NCI-H446 treated with DMSO at 0.1 percent for 48 hours (cell line): ENCODE measurements around the gene DRAXIN.
A peak's percentile ranks its signal among the peaks of the same experiment; 100 is the strongest.

Experiments used
- DNase-seq: peaks from one replicate; lab custom pipeline; 2025; lab: John Stamatoyannopoulos, UW

DRAXIN gene

DNA sequence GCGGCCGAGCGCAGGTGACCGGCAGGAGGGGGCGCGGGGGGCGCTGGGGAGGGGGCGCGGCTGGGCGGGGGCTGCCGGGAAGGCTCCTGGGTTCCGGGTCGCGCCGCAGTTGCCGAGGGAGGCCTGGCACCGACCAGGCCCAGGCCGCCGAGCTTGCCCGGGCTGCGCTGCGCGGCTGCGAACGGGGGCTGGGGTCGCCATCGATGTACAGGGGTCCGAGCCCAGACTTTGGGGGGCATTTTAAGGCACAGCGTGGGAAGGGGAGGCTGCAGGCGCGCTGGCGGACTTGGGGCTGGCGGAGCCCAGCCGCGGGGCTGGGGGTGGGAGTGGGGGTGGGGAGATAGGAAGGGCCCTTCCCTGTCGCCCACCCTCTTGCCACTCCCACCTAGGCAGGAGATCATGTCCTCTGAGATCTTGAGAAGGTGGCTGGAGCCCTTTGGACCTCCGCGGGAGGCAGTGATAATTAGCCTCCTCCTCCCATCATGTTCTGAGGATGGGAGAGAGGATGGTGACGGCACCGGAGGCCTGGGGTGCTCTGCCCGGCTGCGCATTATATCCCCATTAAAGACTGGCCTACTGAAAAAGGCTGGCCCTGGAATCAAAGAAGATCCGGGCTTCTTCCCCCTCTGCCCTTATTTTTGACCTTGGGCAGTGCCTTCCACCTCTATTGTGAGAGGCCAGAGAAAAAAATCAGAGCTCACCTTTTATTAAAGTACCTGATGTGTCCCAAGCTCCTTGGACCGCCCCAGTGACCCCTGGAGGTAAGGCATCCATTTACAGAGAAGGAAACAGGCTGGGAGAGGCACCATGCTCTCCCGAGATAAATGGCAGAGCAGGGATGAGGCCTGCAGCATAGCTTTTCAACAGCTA, 36.3 kb upstream of the DRAXIN start:
- no peak for DNase-seq

DNA sequence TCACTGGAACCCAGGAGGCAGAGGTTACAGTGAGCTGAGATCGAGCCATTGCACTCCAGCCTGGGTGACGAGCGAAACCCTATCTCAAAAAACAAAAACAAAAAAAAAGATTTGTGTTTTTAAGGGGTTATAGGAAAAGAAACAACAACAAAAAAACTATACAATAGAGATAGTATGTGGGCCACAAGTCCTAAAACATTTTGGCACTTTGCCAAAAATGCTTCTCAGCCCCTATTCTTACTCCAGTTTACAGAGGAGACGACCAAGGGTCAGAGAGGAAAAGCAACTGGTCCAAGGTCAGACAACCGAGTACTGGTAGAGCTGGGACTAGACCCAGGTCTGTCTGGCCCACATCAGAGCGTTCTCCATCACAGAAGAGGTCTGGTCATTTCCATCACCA, 33.9 kb upstream of the DRAXIN start:
- DNase-seq: no peak

DNA sequence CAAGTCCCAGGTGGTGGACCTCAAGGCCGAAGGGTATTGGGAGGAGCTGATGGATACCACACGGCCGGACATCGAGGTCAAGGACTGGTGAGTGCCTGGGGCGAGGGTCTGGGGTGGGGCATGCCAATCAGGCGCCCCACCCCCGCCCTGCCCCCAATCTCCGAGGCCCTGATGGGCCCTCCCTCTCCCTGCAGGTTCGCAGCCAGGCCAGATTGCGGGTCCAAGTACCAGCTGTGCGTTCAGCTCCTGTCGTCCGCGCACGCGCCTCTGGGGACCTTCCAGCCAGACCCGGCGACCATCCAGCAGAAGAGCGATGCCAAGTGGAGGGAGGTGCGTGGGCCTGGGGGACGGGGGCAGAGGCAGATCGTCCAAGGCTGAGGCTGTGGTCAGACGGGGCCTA, 33.0 kb upstream of the DRAXIN start:
- no peak for DNase-seq

DNA sequence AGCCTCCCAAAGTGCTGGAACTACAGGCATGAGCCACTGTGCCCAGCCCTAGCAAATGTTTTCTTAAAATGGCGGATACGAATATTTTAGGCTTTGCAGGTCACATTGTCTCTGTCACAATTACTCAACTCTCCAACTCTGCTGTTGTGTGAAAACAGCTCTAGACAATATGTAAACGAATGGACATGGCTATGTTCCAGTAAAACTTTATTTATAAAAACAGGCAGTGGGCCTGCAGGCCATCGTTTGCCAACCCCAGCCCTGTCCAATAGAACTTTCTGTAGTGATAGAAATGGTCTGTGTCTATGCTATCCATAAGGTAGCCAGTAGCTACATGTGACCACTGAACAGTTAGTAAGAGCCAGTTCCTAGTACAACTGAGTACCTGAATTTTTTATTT, 31.8 kb upstream of the DRAXIN start:
- no peak for DNase-seq

DNA sequence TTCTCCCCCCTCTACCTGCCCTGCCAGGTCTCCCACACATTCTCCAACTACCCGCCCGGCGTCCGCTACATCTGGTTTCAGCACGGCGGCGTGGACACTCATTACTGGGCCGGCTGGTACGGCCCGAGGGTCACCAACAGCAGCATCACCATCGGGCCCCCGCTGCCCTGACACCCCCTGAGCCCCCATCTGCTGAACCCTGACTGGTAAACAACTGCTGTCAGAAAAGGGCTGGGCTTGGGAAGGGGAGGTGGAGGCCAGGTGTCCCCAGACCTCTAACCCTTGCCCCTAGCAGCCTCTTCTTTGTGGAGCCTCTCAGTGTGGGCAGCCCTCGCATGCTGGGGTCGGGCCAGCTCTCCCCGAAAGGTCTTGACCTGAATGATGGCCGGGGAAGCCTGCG, 30.4 kb upstream of the DRAXIN start:
- no peak for DNase-seq

DNA sequence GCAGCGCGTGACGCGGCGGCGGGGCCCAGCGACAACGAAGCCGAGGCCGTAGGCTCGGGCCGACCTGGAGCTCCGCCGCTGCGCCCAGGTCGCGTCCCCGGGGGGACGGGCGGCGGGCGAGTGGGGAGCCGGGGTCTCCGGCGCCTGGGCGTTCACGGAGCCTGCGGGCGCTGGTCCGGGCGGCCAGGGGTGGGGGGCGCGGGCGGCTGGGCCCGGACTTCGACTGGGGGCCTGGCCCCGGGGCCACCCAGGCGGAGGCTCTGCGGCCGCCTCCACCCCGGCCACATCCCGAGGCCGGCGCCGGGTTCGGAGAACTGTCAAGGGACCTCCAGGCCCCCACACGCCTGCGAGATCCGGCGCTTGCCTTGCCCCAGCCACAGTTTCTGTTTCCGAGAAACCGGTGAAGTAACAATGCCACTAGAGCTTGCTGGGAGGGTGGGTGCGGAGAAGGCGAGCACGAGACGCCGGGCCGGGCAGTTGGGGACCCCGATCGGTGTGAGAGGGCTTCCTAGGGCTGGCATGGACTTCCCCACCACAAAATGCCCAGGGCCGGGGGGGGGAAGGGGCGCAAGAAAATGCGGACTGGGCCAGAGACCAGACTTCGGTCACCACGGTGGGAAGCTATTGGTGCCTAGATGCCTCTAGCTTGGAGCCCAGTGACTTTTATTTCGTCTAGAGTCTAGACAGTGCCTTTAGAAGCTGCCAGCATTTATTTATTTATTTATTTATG, 27.0 kb upstream of the DRAXIN start:
- DNase-seq: no peak

DNA sequence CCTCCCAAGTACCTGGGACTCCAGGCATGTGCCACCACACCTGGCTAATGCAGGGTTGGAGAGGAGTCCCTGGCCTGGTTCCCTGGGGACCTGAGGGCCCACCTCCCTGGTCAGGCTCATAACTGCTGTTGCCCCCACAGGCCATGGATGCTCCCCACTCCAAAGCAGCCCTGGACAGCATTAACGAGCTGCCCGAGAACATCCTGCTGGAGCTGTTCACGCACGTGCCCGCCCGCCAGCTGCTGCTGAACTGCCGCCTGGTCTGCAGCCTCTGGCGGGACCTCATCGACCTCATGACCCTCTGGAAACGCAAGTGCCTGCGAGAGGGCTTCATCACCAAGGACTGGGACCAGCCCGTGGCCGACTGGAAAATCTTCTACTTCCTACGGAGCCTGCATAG, 23.0 kb upstream of the DRAXIN start:
- DNase-seq: no peak

DNA sequence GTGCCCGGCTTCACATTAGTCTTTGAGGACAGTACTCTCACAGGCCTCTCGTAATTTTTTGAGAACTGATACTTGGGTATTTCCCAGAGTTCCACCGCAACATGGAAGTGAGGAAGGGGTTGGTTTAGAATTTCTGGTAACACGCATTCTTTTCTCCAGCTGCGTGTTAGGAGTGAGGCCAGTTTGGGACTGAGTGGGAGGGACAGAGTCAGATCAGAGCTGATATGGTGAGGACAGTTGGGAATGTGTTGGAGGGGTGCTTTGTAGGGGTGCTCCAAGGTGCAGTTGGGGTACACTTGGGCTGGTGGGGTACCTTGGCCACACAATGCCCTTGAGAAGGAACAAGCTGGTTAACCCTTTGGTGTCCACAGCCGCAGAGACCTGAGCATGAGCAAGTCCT, 20.8 kb upstream of the DRAXIN start:
- DNase-seq: no peak

DNA sequence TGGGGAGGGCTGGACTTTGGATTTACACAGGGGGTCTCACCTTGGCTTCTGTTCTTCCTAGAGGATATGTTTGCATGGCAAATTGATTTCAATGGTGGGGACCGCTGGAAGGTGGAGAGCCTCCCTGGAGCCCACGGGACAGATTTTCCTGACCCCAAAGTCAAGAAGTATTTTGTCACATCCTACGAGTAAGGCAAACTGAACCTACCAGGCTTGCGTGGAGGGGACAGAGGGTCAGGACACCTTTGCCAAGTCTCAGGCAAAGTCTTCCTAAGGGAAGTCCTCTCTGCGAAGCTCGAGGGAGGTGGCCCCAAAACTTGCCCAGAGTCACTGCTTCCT, 20.3 kb upstream of the DRAXIN start:
- DNase-seq: no peak

DNA sequence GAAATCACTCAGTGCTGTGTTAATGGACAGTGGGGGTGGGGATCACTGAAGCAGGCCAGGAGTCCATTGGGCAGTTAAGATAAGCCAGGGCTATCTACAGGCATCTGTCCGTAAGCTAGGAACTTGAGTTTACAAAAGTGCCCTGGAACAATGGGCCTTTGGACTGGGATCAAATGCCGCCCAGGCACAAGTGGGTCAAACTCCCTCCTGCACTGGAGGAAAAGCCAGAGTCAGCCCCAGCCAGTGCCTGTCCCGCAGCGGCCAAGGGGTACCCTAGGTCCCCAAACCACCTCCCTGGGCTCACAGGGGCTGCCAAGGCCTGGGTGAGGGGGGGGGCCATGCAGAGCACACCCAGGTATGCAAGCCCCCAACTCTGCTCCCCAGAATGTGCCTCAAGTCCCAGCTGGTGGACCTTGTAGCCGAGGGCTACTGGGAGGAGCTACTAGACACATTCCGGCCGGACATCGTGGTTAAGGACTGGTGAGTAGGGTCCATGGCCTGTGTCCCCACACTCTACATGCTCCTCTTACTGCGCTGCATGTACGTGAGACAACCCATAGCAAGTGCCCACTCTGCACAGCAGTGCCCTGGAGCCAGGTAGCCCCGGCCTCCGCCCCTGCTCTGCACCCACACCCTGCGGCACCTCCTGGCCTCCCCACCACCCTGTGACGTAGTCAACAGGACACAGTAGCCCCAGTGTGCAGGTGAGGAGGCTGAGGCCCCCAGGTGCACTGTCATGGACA, 19.8 kb upstream of the DRAXIN start:
- DNase-seq: no peak

DNA sequence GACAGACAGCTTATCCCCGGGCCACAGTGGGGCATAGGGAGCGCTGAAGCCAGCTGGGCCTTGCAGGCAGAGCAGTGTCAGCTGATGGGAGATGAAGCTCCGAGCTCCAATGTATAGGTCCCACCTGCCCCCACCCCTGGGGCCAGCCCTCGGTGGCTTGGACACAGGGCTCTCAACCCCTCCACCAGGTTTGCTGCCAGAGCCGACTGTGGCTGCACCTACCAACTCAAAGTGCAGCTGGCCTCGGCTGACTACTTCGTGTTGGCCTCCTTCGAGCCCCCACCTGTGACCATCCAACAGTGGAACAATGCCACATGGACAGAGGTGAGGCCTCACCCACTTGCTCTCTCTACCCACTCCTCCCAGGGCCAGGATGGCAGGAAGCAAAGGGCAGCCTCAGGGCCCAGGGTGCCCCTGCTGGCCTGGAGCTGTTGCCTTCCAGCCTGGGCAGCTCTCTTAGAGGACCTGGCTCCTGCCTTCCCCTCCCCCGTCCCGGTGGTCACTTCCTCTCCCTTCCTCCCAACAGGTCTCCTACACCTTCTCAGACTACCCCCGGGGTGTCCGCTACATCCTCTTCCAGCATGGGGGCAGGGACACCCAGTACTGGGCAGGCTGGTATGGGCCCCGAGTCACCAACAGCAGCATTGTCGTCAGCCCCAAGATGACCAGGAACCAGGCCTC, 18.3 kb upstream of the DRAXIN start:
- no peak for DNase-seq

DNA sequence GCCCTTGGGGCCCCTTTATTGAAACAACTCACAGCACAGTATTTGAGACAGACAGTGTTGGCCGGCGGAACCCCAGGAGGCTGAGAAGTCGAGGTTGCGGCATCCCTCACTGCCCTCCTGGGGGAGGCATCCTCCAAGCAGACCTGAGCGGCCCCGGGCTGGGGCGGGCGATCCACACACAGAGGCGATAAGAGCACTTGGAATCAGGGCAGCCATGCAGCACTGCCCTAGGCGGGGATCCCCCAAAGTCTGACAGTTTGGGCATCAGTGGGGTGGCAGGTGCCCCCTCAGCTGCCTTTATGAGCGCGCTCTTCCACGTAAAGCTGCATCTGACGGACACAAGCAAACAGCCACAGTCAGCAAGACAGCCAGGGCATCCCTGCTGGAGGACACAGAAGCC, 17.0 kb upstream of the DRAXIN start:
- DNase-seq: no peak

DNA sequence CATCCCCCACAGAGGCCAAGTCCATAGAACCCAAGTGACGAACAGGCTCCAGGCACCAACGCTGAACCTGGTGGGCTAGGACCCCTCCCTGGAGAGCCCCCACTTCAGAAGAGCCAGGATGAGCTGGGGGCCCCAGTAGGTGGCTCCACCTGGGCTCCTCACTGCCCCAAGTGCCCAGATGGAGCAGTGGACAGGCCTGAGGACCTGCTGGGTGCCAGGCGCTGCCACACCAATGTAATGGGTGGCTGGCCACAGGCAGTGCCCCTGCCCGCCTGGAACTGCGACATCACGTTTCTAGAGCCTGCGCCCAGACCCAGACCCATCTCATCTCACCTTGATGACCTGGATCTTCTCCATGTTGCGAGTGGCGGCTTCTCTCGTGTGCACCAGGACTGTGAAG, 16.2 kb upstream of the DRAXIN start:
- DNase-seq: no peak

DNA sequence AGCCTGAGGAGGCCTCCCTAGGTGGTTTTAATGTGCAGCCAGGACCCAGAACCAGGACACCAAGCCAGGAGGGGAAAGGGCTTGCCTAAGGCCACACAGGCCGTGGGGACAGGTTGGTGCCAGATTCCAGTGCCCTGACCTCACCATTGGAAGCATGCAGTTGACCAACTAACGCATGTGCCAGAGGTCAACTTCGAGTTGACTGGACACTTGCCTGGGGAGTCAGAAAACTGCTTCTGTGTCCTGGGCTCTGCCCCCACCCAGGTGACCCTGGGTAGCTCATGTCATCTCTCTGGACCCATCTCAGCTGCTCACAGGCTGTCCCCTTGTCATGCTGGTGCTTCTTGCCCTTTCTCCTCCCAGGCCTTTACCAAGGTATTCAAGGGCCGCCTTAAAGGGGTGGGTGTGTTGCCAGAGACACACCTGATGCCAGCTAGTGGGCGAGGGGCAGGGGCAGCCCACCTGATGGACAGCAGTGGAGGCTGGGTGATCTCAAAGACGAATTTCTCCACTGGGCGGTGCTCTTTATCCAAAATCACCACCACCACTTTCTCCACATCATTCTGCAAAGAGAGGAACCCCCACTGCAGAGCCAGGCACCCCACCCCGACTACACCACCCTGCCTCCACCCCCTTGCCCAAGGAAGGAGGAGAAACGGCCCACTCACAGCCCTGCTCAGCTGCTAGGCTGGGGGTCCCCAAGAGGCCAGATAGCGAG, 15.0 kb upstream of the DRAXIN start:
- DNase-seq: no peak

DNA sequence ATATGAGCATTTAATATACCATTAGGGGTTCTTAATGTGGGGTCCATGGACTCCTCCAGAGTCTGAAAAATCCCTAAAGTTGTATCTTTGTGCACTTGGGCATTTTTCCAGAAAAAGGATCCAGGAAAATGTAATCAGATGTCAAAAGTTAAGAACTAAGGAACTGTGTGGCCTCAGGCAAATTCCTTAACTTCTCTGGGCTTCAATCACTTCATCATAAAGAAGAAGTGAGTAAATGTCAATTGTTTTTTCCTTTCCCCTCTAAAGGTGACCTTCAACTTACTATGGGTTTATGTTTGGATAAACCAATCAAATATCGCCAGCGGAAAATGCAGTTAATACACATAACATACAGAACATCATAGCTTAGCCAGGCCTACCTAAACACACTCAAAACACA, 13.1 kb upstream of the DRAXIN start:
- DNase-seq: no peak

DNA sequence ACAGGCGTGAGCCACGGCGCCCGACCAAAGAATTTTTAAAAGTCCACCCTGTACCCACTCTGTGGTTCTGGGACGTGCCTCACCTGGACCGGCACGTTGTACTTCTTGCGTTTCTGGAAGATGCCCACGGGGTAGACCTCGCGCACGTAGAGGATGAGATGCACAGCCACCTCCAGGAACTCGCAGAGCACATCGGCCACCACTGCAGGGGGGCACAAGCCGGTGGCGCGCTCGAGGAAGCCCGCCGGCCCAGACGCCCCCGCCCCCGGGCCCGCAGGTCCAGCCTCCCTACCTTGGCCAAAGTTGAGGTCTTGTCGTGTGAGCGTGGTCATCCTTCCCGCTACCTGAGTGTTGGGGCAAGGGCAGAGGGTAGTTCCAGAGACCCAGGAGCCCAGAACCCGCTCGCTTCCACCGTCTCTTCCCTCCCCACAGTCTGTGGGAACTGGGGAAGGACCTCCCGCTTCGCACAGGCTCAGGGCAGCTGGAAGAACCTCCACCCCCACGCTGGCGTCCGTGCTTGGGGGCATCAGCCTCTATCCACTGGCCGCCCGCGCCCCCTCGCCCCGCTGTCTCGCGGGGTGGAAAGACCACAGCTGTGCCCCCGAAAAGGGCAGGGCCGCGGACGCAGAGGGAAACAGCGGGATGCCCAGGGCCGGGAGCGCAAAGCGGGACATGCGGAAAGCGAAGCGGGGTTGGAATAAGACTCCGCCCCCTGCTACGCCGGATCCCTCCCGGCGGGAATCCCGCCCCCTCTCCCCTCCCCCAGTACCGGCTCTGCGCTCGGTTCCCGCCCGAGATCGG, 11.0 kb upstream of the DRAXIN start:
- DNase-seq: no peak

DNA sequence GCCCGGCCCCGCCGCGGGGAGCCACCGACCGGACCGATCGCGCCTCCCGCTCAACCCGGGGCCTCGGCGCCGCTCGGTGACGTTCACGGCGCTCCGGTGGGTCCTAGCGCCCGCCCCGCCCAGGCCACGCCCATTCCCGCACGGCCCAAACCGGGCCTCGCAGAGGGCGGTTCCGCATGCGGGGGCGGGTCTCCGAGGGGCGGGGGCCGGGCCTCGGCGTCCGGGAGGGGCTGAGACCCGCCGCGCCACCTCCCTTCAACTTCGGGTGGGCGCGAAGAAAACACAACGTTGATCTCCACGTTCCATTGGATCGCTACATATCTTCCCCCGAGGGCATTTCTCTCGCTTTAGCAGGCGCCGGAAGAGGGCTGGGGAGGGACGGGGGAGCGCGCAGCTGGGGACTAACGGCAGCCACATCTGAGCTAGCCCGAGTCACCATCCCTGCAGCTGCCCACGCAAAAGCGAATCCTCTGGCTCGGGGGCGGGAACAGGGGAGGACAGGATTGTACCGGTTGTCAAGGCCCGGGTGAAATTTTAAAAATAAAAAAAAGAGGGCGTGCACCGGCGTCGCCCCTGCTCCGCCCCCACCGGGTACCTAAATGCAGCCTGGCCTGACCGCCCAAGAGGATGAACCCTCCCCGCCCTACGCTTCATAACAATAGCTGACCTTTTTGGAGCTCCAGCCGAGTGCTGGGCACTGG, 10.3 kb upstream of the DRAXIN start, which contains the start of gene MAD2L2:
Gene MAD2L2, minus strand, starts transcription at position 78 of the 701 bp plus-strand sequence. CDS start 547 bp downstream, outside the sequence.
- DNase-seq: peak; percentile 31

DNA sequence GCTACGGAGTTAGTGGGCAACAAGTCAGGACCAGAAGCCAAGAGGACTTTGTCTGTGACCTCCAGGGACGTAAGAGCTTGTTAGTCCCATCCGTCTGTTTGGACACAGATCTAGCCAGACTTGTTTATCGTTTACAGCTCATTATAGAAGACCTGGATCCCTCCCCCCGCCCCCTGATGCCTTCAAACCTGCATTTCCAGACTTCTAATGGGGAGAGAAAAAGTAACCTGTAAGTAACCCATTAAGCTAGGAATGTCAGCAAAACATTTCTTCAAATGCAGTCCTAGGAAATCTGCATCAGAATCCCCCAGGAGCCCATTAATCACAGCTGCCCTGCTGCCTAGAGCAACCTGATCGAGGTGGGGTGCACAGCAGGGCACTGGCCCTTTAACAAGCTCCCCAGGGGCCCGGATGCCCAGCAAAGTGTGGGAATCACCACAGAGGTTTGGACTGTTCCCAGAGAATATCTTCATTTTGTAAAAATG, 9.2 kb upstream of the DRAXIN start:
- no peak for DNase-seq

DNA sequence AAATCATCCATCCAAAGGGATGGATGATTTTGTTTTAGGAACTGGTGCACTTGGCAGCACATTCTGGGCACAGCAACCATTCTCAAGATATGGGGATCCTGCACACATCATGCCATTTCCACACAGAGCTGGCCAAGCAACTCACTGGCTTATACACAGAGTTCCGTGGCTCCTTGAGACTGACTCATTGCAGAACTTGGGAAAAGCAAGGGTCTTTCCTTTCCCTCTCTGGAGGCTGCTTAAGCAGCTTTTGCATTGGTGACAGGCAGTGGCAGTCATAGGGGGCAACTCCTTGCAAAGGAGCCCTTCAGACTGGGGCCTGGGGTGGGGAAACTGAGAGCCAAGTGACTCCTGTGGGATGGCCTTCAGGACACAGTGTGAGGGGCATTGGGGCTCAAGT, 8.7 kb upstream of the DRAXIN start:
- no peak for DNase-seq

DNA sequence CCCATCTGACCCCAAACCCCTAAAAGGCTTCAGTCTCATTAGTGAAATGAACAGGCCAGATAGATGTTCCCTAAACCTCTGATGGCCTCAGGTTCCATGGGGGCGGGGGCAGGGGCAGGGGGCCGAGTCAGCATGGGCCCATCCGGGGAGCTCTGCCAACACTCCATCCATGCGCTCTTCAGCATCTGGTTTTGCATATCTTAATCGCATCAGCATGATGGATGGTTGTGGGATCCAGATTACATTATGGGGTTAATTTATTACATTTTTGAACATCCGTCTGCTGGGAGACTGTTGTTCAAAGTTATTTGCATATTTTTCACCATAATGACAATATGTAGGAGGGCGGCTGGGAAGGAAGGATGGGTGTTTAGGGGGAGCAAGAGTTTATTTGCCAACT, 7.4 kb upstream of the DRAXIN start:
- DNase-seq: no peak
